Neural cell (in vitro differentiated cells): ENCODE measurements around the gene LDLRAD4. TPM values are rescaled to one million over a fixed set of nuclear protein-coding genes. Genes with fewer than 3 reads are reported as not detected.

Experiments
- H2AFZ ChIP-seq: fragments of 200-600, 300-800 bp; sonication (generic), shearing (Covaris generic); 2 replicates; pipeline ENCODE4 v1.6.0; 2014; ENCODE audit warnings: low read depth, mild to moderate bottlenecking, antibody characterized with exemption, low read length, moderate library complexity
- H3F3A ChIP-seq: fragments of 200-600 bp; shearing (Covaris generic); 2 replicates; pipeline ENCODE4 v1.6.1; 2016; ENCODE audit warnings: mild to moderate bottlenecking, moderate library complexity, mixed read lengths, antibody characterized with exemption, low read length; ENCODE audit not compliant: insufficient read depth, poor library complexity, severe bottlenecking
- H3K27ac ChIP-seq: fragments of 200-600, 300-800 bp; sonication (generic), shearing (Covaris generic); 2 replicates; pipeline ENCODE4 v1.5.1; 2014; ENCODE audit warnings: mild to moderate bottlenecking, low read length, moderate library complexity
- H3K27me3 ChIP-seq: fragments of 300-800, 200-600 bp; sonication (generic), shearing (Covaris generic); 2 replicates; pipeline ENCODE4 v1.6.0; 2014; ENCODE audit warnings: mild to moderate bottlenecking, low read depth, low read length, moderate library complexity; ENCODE audit not compliant: insufficient read depth
- H3K36me3 ChIP-seq: fragments of 300-800, 200-600 bp; sonication (generic), shearing (Covaris generic); 2 replicates; pipeline ENCODE4 v1.5.1; 2014; ENCODE audit warnings: mild to moderate bottlenecking, antibody characterized with exemption, low read length, moderate library complexity; ENCODE audit not compliant: insufficient read depth
- H3K4me2 ChIP-seq: fragments of 300-800, 200-600 bp; sonication (generic), shearing (Covaris generic); 2 replicates; pipeline ENCODE4 v1.6.0; 2014; ENCODE audit warnings: mild to moderate bottlenecking, low read length
- H3K4me3 ChIP-seq: fragments of 300-800, 200-600 bp; sonication (generic), shearing (Covaris generic); 2 replicates; pipeline ENCODE4 v1.5.1; 2014; ENCODE audit warnings: mild to moderate bottlenecking, low read length, moderate library complexity
- H3K79me2 ChIP-seq: fragments of 200-600 bp; shearing (Covaris generic); replicated peaks from 2 replicates; pipeline ENCODE4 v1.6.0; 2014; ENCODE audit warnings: mild to moderate bottlenecking, low read length, moderate library complexity; ENCODE audit not compliant: insufficient read depth
- H3K9ac ChIP-seq: fragments of 300-800, 200-600 bp; sonication (generic), shearing (Covaris generic); 2 replicates; pipeline ENCODE4 v1.6.1; 2016; ENCODE audit warnings: mild to moderate bottlenecking, low read length, mixed read lengths
- H3K9me2 ChIP-seq: fragments of 200-600 bp; shearing (Covaris generic); 2 replicates; pipeline ENCODE4 v1.6.1; 2016; ENCODE audit warnings: mild to moderate bottlenecking, low read length, mixed read lengths; ENCODE audit not compliant: insufficient read depth
- H3K9me3 ChIP-seq: fragments of 200-600, 300-800 bp; sonication (generic), shearing (Covaris generic); 2 replicates; pipeline ENCODE4 v1.6.1; 2016; ENCODE audit warnings: mild to moderate bottlenecking, mixed run types, low read length, moderate library complexity, mixed read lengths
- H4K20me1 ChIP-seq: fragments of 200-600 bp; shearing (Covaris generic); 2 replicates; pipeline ENCODE4 v1.6.1; 2016; ENCODE audit warnings: mild to moderate bottlenecking, mixed run types; ENCODE audit not compliant: insufficient read depth
- EP300 ChIP-seq: fragments of 450-650 bp; conservative IDR thresholded peaks from 2 replicates; pipeline ENCODE4 v1.6.1; 2014; ENCODE audit warnings: antibody characterized with exemption, mild to moderate bottlenecking, moderate library complexity; ENCODE audit not compliant: poor library complexity, severe bottlenecking
- EZH2 ChIP-seq: fragments of 200-600, 300-800 bp; shearing (Covaris generic), sonication (generic); IDR thresholded peaks from 2 replicates; pipeline ENCODE4 v1.6.1; 2014; ENCODE audit warnings: antibody characterized with exemption, low read length, borderline replicate concordance, mild to moderate bottlenecking; ENCODE audit not compliant: insufficient read depth, poor library complexity, severe bottlenecking
- MXI1 ChIP-seq: fragments of 450-650 bp; conservative IDR thresholded peaks from 2 replicates; pipeline ENCODE4 v1.6.1; 2014; ENCODE audit warnings: antibody characterized with exemption, mild to moderate bottlenecking; ENCODE audit not compliant: poor library complexity, severe bottlenecking
- POLR2AphosphoS5 ChIP-seq: IDR thresholded peaks from 2 replicates; pipeline ENCODE4 v1.6.1; 2012
- RAD21 ChIP-seq: fragments of 450-650 bp; conservative IDR thresholded peaks from 2 replicates; pipeline ENCODE4 v1.6.1; 2014; ENCODE audit warnings: antibody characterized with exemption, mild to moderate bottlenecking, moderate library complexity
- REST ChIP-seq: IDR thresholded peaks from 2 replicates; pipeline ENCODE4 v1.6.1; 2012; ENCODE audit warnings: borderline replicate concordance
- SMC3 ChIP-seq: fragments of 450-650 bp; conservative IDR thresholded peaks from 2 replicates; pipeline ENCODE4 v1.6.1; 2014; ENCODE audit warnings: antibody characterized with exemption, mild to moderate bottlenecking, moderate library complexity; ENCODE audit not compliant: poor library complexity
- TAF1 ChIP-seq: IDR thresholded peaks from 2 replicates; pipeline ENCODE4 v1.6.1; 2012; ENCODE audit warnings: low read depth
- polyA plus RNA-seq: library from polyadenylated mRNA; depleted of rRNA; stranded (reverse); fragments of >200 nt; gene quantifications from 2 replicates; pipeline ENCODE4 v1.2.3, GENCODE V29; 2014
- TF ChIP-seq, protein P1 (sequence below): fragments of 450-650 bp; IDR thresholded peaks from 2 replicates; pipeline ENCODE4 v1.5.1; 2014; ENCODE audit warnings: antibody characterized with exemption, mild to moderate bottlenecking, moderate library complexity; ENCODE audit not compliant: poor library complexity, severe bottlenecking

Gene LDLRAD4
- polyA plus RNA-seq, 1 donor from 2014 or later = 3.7 TPM

- H3K27ac ChIP-seq = no peak overlapping the region
- no peaks in the 10 kb centered on the region for H3K27me3 ChIP-seq
- H3K9me3 ChIP-seq = no peaks in the 10 kb centered on the region
- no peaks in the 10 kb centered on the region for H3K36me3 ChIP-seq
- H4K20me1 ChIP-seq = no peaks in the 10 kb centered on the region
- no peak overlapping the region for H3K4me2 ChIP-seq
- no peak overlapping the region for H2AFZ ChIP-seq
- no peak overlapping the region for H3K4me3 ChIP-seq
- H3F3A ChIP-seq = no peaks in the 10 kb centered on the region
- no peak overlapping the region for H3K9ac ChIP-seq
- H3K79me2 ChIP-seq = no peaks in the 10 kb centered on the region
- TF ChIP-seq SMC3 (no peak), EZH2 (no peak), REST (no peak), RAD21 (no peak), MXI1 (no peak), TAF1 (no peak), EP300 (no peak), POLR2AphosphoS5 (no peak)
- TF ChIP-seq, protein P1, sequence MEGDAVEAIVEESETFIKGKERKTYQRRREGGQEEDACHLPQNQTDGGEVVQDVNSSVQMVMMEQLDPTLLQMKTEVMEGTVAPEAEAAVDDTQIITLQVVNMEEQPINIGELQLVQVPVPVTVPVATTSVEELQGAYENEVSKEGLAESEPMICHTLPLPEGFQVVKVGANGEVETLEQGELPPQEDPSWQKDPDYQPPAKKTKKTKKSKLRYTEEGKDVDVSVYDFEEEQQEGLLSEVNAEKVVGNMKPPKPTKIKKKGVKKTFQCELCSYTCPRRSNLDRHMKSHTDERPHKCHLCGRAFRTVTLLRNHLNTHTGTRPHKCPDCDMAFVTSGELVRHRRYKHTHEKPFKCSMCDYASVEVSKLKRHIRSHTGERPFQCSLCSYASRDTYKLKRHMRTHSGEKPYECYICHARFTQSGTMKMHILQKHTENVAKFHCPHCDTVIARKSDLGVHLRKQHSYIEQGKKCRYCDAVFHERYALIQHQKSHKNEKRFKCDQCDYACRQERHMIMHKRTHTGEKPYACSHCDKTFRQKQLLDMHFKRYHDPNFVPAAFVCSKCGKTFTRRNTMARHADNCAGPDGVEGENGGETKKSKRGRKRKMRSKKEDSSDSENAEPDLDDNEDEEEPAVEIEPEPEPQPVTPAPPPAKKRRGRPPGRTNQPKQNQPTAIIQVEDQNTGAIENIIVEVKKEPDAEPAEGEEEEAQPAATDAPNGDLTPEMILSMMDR = no peak
- H3K9me2 ChIP-seq = no peaks in the 10 kb centered on the region
Measured at GRCh38 chr18:13237073-13237472, 18.5 kb downstream of the LDLRAD4 start.

GRCh38 chr18:13237641-13238040 lies 19.1 kb downstream of the LDLRAD4 start:
- Histone ChIP-seq H3F3A (no peaks in the 10 kb centered on the region), H3K4me3 (no peak overlapping the region), H4K20me1 (no peaks in the 10 kb centered on the region), H2AFZ (no peak overlapping the region), H3K9me2 (no peaks in the 10 kb centered on the region), H3K36me3 (no peaks in the 10 kb centered on the region), H3K9me3 (no peaks in the 10 kb centered on the region), H3K27me3 (no peaks in the 10 kb centered on the region), H3K79me2 (no peaks in the 10 kb centered on the region), H3K27ac (no peak overlapping the region), H3K9ac (no peak overlapping the region), H3K4me2 (no peak overlapping the region)
- no peak for TF ChIP-seq RAD21
- no peak for TF ChIP-seq TAF1
- TF ChIP-seq, protein P1 = no peak
- no peak for TF ChIP-seq REST
- TF ChIP-seq EP300 = no peak
- TF ChIP-seq POLR2AphosphoS5 = no peak
- TF ChIP-seq EZH2 = no peak
- no peak for TF ChIP-seq MXI1
- TF ChIP-seq SMC3 = no peak
